HG03520 (cell line): Measurements from ENCODE around the gene RBBP7.
"Not testable (repeated sequence)": the region's sequence is repeated elsewhere in the genome, so short reads cannot be mapped to it uniquely, and the experiment has no call there.

Source experiments
- ATAC-seq: cut with Tn5 transposase; IDR thresholded peaks from one replicate; pipeline ENCODE4 v1.9.1; 2021; ENCODE audit warnings: mild to moderate bottlenecking, moderate library complexity; ENCODE audit not compliant: unreplicated experiment

The RBBP7 gene

DNA sequence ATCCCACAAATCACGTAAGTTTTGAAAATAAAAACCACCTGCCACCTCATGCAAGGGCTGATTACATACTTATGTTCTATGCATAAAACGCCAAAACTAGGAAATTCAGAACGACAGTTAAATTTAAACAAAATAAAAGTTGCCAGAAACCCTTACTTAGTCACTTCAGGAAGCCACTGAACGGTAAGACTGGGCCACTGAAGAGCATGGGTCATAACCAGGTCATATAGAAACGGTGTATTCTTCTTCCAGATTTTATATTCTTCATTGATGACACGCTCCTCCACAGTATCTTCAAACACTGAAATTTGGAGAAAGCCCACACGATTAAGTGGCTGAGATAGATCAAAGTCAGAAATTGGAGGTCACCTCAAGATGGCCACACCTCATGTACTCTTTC, 1.2 kb downstream of the RBBP7 start:
- no peak for ATAC-seq

GRCh38 chrX:16867947-16868346, 2.2 kb downstream of the RBBP7 start:
- ATAC-seq: no peak

GRCh38 chrX:16862829-16863228, 7.3 kb downstream of the RBBP7 start:
- no peak for ATAC-seq

DNA sequence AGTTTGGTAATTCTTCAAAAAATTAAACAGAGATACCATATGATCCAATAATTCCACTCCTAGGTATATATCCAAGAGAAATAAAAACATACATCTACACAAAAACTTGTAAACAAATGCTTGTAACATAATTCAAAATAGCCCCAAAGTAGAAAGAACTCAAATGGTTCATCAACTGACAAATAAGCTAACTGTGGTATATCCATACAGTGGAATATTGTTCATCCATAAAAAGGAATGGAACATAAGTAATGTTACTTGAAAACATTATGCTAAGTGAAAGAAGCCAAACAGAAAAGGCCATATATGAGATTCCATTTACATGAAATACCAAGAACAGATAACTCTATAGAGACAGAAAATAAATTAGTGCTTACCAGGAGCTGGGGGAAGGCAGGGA, 13.4 kb downstream of the RBBP7 start:
- ATAC-seq: no peak

DNA sequence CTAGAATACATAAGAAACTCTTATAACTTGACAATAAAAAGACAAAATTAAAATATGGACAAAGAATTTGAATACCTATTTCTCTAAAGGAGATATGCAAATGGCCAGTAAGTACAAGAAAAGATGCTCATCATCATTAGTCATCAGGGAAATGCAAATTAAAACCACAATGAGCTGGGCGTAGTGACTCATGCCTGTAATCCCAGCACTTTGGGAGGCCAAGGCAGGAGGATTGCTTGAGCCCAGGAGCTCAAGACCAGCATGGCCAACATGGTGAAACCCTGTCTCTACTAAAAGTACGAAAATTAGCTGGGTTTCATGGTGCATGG, 14.1 kb downstream of the RBBP7 start:
- ATAC-seq: not testable (repeated sequence)

- no peak for ATAC-seq
Observed at GRCh38 chrX:16855363-16856075, 14.6 kb downstream of the RBBP7 start.

DNA sequence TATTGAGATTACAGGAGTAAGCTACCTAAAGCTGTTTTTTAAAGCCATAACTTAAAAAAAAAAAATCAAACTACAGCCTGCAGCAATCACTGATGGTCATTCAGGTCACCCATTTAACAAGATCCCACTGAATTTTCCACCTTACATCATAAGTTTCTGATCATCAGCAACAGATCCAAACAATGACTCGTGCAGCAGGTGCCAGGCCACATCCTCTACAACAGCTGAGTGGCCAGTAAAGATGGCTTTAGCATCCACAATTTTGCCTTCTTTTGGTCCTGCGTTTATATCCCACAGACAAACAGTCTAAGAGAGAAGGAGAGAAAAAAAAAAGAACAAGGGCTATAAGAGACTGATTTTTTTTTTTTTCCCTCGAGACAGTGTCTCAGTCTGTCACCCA, 16.6 kb downstream of the RBBP7 start:
- ATAC-seq: no peak

DNA sequence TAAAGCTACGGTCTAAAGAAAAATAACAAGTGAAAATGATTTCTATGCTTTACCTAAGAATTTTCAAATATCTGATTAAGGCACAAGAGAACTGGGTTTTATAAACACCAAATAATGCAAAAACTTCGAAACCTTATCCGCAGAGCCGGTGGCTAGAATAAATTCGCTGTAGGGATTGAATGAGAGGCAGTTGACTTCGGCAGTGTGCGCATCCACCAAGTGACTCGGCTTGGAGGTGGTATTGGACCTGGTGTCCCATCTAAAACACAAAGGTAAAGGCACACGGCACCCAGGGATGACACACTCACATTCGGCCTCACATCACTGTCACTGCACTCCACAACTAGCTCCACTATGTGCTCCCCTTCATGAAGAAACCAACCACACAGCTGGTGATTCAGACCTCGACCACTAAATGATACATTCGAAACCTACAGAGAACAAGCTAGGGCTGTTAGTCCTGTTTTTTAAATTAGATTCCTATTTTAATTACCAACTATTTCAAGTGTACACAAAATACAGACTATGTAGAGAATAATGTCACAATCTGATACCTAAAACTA, 17.5 kb downstream of the RBBP7 start:
- no peak for ATAC-seq

DNA sequence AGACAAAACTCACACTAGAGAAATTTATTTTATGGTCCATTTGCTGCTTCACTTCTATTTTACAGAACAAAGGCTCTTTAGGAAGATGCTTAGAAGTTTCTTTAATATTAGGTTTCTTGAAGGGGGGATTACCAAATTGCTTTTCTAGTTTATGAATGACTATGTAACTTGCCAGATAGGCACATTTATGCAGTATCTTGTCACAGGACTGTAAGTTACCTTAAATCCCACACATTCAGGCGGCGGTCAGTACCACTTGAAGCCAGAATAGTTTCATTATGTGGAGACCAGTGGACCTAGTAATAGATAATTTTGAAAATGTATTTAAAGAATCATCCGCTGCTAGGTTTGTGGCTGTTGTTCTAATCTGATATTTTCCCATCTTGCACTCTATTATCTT, 18.3 kb downstream of the RBBP7 start:
- ATAC-seq: no peak

DNA sequence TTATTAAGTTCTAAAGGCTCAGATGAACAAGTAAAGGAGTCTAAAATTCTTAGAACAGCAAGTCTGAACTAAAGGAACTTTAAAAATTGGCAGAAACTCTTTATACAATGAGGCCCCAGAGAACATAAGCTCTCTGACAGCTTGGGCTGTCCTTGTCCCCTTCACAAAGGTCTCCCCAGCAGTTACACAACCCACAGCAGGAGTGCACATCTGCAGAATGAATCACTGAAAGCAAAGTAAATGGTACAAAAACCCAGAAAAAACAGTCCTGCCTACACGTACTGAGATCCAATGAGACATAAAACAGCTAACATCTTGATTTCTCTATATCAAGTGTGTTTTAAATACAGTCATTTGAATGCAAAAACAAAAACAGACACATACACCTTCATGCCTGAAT, 18.7 kb downstream of the RBBP7 start:
- no peak for ATAC-seq

DNA sequence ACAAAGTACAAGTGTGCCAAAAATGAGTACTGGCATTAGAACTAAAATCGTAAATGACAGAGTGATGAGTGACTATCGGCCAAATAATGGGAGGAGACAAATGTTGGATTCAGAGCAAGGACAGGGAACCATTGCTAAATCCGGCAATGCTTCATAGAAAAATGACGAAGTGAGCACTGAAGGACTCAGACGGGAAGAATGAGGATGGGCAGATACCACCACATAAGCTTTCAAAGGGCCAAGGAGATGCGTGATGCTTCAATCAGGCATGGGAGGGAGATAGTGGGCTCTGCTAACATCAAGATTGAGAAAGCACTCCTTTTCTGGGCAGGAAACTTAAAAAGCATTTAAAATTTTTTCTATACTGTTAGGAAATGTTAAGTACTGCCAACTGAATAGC, 21.6 kb downstream of the RBBP7 start:
- no peak for ATAC-seq

DNA sequence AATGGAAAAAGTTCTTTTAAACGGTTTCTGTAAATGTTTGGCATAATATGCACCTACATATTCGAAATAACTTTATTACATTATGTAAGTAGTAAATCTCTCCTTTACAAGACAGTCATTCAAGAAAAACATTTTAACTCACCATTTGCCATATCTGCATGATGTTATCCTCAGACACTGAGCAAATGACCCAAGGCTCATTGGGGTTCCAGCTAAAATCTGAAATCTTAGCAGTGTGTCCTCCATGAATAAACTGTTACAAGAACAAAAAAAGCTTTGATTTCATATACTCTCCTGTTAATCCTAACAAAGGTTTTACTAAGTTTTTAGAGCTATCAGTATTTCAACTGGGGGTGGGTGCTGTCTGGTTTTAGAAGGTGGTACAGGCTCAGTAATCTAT, 24.5 kb downstream of the RBBP7 start:
- no peak for ATAC-seq

- ATAC-seq: no peak
Observed at GRCh38 chrX:16843208-16843909, 26.8 kb downstream of the RBBP7 start.

GRCh38 chrX:16842684-16843083, 27.5 kb downstream of the RBBP7 start:
- ATAC-seq: no peak

DNA sequence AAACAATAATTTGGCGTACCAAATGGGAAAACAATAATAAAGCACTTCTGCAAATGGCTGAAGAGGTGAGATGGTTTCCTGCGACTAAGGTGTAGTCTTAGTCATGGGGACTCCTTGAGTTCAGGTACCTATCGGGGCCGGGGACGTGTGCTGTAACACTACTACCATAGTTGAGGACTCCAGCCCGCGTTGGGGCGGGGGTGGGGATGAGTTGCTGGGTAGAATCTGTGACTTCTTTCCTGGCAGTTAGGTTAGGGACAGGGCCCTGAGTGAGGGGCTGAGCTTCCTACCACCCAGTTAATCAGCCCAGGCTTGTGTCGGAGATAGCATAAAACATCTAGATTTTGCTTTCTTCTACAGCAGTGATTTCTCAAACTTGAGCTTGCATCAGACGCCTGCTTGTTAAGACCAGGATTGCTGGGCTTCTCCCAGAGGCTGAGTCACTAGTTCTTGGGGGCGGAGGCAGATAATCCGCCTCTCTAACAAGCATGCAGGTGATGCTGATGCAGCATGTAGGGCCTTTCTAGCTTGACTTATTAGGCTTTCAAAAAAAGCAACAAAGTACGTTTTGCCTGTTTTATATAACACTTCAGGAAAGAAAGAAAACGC, 30.2 kb downstream of the RBBP7 start:
- ATAC-seq: no peak

- ATAC-seq: no peak
Observed at GRCh38 chrX:16839219-16839851, 30.8 kb downstream of the RBBP7 start.

- ATAC-seq: no peak
Observed at GRCh38 chrX:16838202-16839066, 31.7 kb downstream of the RBBP7 start.

DNA sequence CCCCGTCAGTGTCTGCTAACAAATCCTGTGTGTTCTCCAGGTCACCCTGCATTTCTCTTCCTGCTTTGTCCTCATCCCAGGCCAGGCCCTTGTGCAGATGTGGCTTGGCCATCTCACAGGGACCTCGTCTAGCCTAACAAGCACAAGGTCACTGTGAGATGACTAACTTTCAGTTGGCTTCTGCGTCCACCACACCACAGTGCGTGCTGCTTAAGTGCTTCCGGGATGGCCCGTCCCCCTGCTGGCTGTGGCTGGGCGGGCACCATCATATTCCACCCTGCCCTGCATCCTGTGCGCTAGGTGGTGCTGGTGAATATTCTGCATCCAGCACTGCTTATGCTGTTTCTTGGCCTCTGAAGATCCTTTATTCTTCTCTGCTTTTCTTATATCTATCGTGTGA, 33.8 kb downstream of the RBBP7 start:
- no peak for ATAC-seq

DNA sequence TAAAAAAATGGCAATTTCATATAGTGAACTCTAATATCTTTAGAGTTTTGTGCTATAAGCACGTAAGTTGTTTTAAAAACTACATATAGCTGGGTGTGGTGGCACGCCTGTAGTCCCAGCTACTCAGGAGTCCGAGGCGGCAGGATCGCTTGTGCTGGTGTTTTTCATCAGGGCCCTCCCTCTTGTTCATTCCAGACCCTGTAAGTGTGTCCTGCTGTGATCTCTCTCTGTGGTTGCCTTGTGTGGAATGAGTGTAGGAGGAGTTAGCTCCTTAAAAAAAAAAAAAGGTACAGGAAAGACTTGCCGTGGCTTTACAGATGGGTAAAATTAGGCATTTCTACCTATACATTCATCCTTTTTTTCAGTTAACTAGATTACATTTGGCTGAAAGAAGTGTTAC, 35.4 kb downstream of the RBBP7 start:
- no peak for ATAC-seq

- no peak for ATAC-seq
Observed at GRCh38 chrX:16832301-16832700, 37.9 kb downstream of the RBBP7 start.
